ENCODE results near the gene COQ3.

GRCh38 chr6:99344289-99344688 lies 49.7 kb downstream of the COQ3 start:
- TF ChIP-seq EZH2phosphoT487 (IDR thresholded peaks at IDR 0.05; ENCODE audit: low read depth) (no peak), CTCF (IDR thresholded peaks at IDR 0.05; ENCODE audit: low read depth, low read length) (no peak)
